DOHH2 (cell line): ENCODE measurements around the gene TMPRSS9.

Experiments used
- CTCF ChIP-seq: fragments of 200-600 bp; sonication (generic); IDR thresholded peaks from one replicate; pipeline ENCODE4 v1.5.1; 2014; ENCODE audit warnings: antibody characterized with exemption, mild to moderate bottlenecking, low read depth, low read length; ENCODE audit not compliant: poor library complexity, severe bottlenecking
- EZH2phosphoT487 ChIP-seq: fragments of 200-600 bp; sonication (generic); IDR thresholded peaks from 2 replicates; pipeline ENCODE4 v1.6.1; 2017; ENCODE audit warnings: borderline replicate concordance, mild to moderate bottlenecking, antibody characterized with exemption, low read length, moderate library complexity, mixed read lengths

DNA sequence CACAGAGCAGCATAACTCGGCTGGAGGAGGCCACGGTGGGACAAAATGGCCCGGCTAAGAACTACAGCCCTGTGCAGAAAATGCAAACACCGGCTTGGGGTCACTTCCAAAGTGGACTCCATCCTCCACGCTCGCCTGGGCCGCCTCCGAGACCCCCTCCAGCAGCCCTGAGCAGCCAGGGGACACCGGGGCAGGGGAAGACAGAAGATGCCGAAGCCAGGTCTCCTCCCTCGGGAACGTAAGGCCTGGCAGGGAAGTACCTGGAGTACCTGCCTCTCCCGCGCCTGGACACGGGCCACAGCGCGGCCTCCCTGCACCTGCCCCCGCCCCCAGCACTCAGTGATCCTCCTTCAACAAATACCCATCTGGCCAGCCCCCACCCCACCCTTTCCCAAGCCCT lies 91.7 kb downstream of the TMPRSS9 start:
- TF ChIP-seq CTCF (no peak), EZH2phosphoT487 (no peak)
